ENCODE results near the gene CD163.
"Not testable (repeated sequence)": the region's sequence is repeated elsewhere in the genome, so short reads cannot be mapped to it uniquely, and the experiment has no call there.

Gene CD163

GRCh38 chr12:7503686-7504415 is at the start of gene CD163:
Gene CD163 (minus strand): TSS chr12:7503777. CDS start chr12:7503690, 87 bp downstream.
- no peak for FAIRE-seq

GRCh38 chr12:7542813-7543212 is 39.2 kb upstream of the CD163 start:
- FAIRE-seq, result no peak

- no peak for FAIRE-seq
Measured at GRCh38 chr12:7542046-7542445, 38.5 kb upstream of the CD163 start.

- no peak for FAIRE-seq
Measured at GRCh38 chr12:7514416-7514815, 10.8 kb upstream of the CD163 start.

- FAIRE-seq, result no peak
Measured at GRCh38 chr12:7512553-7512952, 9.0 kb upstream of the CD163 start.

GRCh38 chr12:7509793-7510470 is 6.4 kb upstream of the CD163 start:
- not testable (repeated sequence) for FAIRE-seq

- FAIRE-seq, result no peak
Measured at GRCh38 chr12:7502612-7503011, 965 bp downstream of the CD163 start.

- no peak for FAIRE-seq
Measured at GRCh38 chr12:7501031-7501588, 2.5 kb downstream of the CD163 start.

GRCh38 chr12:7499636-7500035 is 3.9 kb downstream of the CD163 start:
- FAIRE-seq, result no peak

- FAIRE-seq, result no peak
Measured at GRCh38 chr12:7498809-7499208, 4.8 kb downstream of the CD163 start.

- no peak for FAIRE-seq
Measured at GRCh38 chr12:7497661-7498060, 5.9 kb downstream of the CD163 start.

- FAIRE-seq, result no peak
Measured at GRCh38 chr12:7496451-7496850, 7.1 kb downstream of the CD163 start.

GRCh38 chr12:7495136-7495535 is 8.4 kb downstream of the CD163 start:
- FAIRE-seq, result no peak

GRCh38 chr12:7493006-7493405 is 10.6 kb downstream of the CD163 start:
- no peak for FAIRE-seq

- FAIRE-seq, result no peak
Measured at GRCh38 chr12:7486512-7486911, 17.1 kb downstream of the CD163 start.

- no peak for FAIRE-seq
Measured at GRCh38 chr12:7485095-7485494, 18.5 kb downstream of the CD163 start.

GRCh38 chr12:7483343-7483742 is 20.2 kb downstream of the CD163 start:
- FAIRE-seq, result no peak

GRCh38 chr12:7479771-7480170 is 23.8 kb downstream of the CD163 start:
- FAIRE-seq, result no peak

GRCh38 chr12:7472060-7472459 is 31.5 kb downstream of the CD163 start:
- FAIRE-seq, result no peak

- peak; percentile 65 for FAIRE-seq
Measured at GRCh38 chr12:7460375-7461259, 43.0 kb downstream of the CD163 start.

- no peak for FAIRE-seq
Measured at GRCh38 chr12:7459973-7460372, 43.6 kb downstream of the CD163 start.

GRCh38 chr12:7451756-7452155 is 51.8 kb downstream of the CD163 start:
- FAIRE-seq, result no peak

GRCh38 chr12:7450667-7451066 is 52.9 kb downstream of the CD163 start:
- no peak for FAIRE-seq
